ENCODE data around the gene POPDC2. TPM values are rescaled to one million over a fixed set of nuclear protein-coding genes. Genes with fewer than 3 reads are reported as not detected.

POPDC2 gene
- total and polyA plus RNA-seq, 2 of the 4 experiments (the other 2 are of a cell fraction), result under 0.01 to 0.29 TPM

DNA sequence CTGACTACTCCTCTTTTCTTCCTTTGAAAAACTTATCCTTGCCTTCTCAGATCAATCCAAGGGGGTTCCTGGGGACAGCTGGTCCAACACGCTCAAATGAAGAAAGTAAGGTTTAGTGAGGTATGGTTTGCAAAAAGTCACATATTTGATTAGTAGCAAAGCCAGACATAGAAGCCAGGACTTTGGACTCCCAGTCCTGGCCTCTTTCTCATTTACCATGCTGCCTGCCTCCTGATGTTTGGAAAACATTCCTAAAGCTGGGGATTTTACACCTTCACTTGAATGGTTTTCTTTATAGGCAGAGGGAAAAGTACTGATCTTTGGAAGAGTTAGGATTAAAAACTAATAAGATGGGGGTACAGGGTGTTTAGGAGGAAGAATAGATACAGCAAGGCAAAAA is 14.6 kb downstream of the POPDC2 start (continued):
- TF ChIP-seq BHLHE40 (IDR thresholded peaks at IDR 0.05; ENCODE audit: low read depth, low read length) (no peak), CHD1 (IDR thresholded peaks at IDR 0.05; ENCODE audit: low read depth, low read length) (no peak), POLR2A (IDR thresholded peaks at IDR 0.05; ENCODE audit: low read depth, low read length) (no peak)

DNA sequence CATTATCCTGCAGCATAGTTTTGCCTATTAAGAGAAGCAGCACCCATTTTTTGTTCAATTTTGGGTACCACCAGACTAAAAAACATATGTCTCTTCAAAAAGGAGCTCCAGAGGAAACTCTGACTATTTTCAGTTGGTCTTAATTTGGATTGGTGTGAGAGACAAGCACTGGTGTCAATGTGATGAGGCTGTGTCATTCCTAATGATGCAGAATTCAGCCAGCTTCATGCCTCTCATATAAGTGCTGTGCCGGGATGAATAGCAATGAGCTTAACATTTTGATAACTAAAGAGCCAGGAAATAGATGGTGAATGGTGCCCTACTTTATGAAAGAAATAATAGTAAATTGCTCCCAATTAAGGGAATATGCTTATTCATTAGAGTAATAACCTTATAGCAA is 15.9 kb downstream of the POPDC2 start:
- DNase-seq, result no peak
- no peak overlapping the region for H4K5ac ChIP-seq (ENCODE audit: low read depth, low read length)
- no peaks in the 10 kb centered on the region for H3K9me3 ChIP-seq (ENCODE audit: control insufficient read depth, insufficient read depth, low read length)
- in situ Hi-C loops (cut with MboI; ENCODE audit: low sequenced_read_pairs) (no loop called here), intact Hi-C loops (cut with micrococcal nuclease) (no loop called here), dilution Hi-C loops (cut with HindIII; ENCODE audit: low sequenced_read_pairs, unreplicated experiment) (no loop called here)
- H3K9ac ChIP-seq (ENCODE audit: low read depth, low read length), result no peak overlapping the region
- H3K23ac ChIP-seq (ENCODE audit: low read depth, low read length), result no peak overlapping the region
- H3K79me1 ChIP-seq (ENCODE audit: low read depth in 1 of 2, low read length in 2 of 2), result no peaks in the 10 kb centered on the region
- H3K4me1 ChIP-seq (ENCODE audit: control insufficient read depth, insufficient read depth, low read length), result peaks cover 10% of the 10 kb centered on the region
- H3K14ac ChIP-seq (replicated peaks; ENCODE audit: low read depth, low read length), result no peak overlapping the region
- H4K8ac ChIP-seq (ENCODE audit: low read depth in 2 of 2, low read length in 2 of 2), result no peak overlapping the region
- no peak overlapping the region for H3K4me2 ChIP-seq (ENCODE audit: low read depth, low read length)
- no peak overlapping the region for H3K27ac ChIP-seq (ENCODE audit: insufficient read depth, low read length)
- no peaks in the 10 kb centered on the region for H3K27me3 ChIP-seq (ENCODE audit: control insufficient read depth, insufficient read depth, low read length)
- H2AFZ ChIP-seq (replicated peaks; ENCODE audit: low read length, poor library complexity), result no peak overlapping the region
- ATAC-seq (ENCODE audit: low read depth), result no peak
- H3K4me3 ChIP-seq (ENCODE audit: insufficient read depth, low read depth, low read length), result no peak overlapping the region
- BruUV-seq (replicated peaks), result no TSS peak
- WGBS, 2 experiments (ENCODE audit: extremely low coverage in 2 of 2, insufficient read length in 1 of 2), result no CpG with 5 or more reads among the region's 1 CpG
- no peak overlapping the region for H2BK20ac ChIP-seq (ENCODE audit: low read depth, low read length)
- H3K4ac ChIP-seq (ENCODE audit: low read depth, low read length), result no peak overlapping the region
- H2AK5ac ChIP-seq (ENCODE audit: low read depth, low read length), result no peak overlapping the region
- H4K20me1 ChIP-seq (ENCODE audit: insufficient read depth, low read length), result no peaks in the 10 kb centered on the region
- no peak overlapping the region for H2BK15ac ChIP-seq (ENCODE audit: low read depth, low read length)
- no peak overlapping the region for H2AK9ac ChIP-seq (replicated peaks; ENCODE audit: low read depth, low read length, poor library complexity)
- H3K9me1 ChIP-seq (ENCODE audit: insufficient read depth, low read length), result peaks cover 3% of the 10 kb centered on the region; the same call in 1 of the 2 replicates
- CTCF ChIA-PET, result no interaction called here
- no peak overlapping the region for H4K91ac ChIP-seq (ENCODE audit: insufficient read depth, low read depth, low read length)
- no peaks in the 10 kb centered on the region for H3K36me3 ChIP-seq (ENCODE audit: control insufficient read depth, insufficient read depth, low read length)
- no peak overlapping the region for H3K56ac ChIP-seq (ENCODE audit: extremely low read depth, insufficient read depth, low read length)
- no peak overlapping the region for H3K18ac ChIP-seq (ENCODE audit: low read depth, low read length)
- POLR2A ChIA-PET (ENCODE audit: unreplicated experiment), result no interaction called here
- no peak overlapping the region for H2BK5ac ChIP-seq (ENCODE audit: low read depth, low read length, poor library complexity, severe bottlenecking)
- 0 out of 2 replicates have a peak overlapping the region, but pooled peaks have one; percentile 18 for H2BK120ac ChIP-seq (ENCODE audit: low read depth, low read length)
- TF ChIP-seq, protein P1, sequence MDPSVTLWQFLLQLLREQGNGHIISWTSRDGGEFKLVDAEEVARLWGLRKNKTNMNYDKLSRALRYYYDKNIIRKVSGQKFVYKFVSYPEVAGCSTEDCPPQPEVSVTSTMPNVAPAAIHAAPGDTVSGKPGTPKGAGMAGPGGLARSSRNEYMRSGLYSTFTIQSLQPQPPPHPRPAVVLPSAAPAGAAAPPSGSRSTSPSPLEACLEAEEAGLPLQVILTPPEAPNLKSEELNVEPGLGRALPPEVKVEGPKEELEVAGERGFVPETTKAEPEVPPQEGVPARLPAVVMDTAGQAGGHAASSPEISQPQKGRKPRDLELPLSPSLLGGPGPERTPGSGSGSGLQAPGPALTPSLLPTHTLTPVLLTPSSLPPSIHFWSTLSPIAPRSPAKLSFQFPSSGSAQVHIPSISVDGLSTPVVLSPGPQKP (IDR thresholded peaks at IDR 0.05; ENCODE audit: borderline replicate concordance, low read depth, low read length), result no peak
- TF ChIP-seq, protein P2, sequence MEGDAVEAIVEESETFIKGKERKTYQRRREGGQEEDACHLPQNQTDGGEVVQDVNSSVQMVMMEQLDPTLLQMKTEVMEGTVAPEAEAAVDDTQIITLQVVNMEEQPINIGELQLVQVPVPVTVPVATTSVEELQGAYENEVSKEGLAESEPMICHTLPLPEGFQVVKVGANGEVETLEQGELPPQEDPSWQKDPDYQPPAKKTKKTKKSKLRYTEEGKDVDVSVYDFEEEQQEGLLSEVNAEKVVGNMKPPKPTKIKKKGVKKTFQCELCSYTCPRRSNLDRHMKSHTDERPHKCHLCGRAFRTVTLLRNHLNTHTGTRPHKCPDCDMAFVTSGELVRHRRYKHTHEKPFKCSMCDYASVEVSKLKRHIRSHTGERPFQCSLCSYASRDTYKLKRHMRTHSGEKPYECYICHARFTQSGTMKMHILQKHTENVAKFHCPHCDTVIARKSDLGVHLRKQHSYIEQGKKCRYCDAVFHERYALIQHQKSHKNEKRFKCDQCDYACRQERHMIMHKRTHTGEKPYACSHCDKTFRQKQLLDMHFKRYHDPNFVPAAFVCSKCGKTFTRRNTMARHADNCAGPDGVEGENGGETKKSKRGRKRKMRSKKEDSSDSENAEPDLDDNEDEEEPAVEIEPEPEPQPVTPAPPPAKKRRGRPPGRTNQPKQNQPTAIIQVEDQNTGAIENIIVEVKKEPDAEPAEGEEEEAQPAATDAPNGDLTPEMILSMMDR (conservative IDR thresholded peaks at IDR 0.05; ENCODE audit: low read depth, low read length), result no peak
- TF ChIP-seq RAD21 (IDR thresholded peaks at IDR 0.05; ENCODE audit: low read length) (no peak), NFE2L2 (IDR thresholded peaks at IDR 0.05; ENCODE audit: low read depth, low read length) (no peak), RCOR1 (IDR thresholded peaks at IDR 0.05; ENCODE audit: insufficient replicate concordance, low read length) (no peak), MAFK (IDR thresholded peaks at IDR 0.05; ENCODE audit: low read depth, low read length) (no peak), BHLHE40 (IDR thresholded peaks at IDR 0.05; ENCODE audit: low read depth, low read length) (no peak), FOS (IDR thresholded peaks at IDR 0.05; ENCODE audit: low read depth, low read length) (no peak), SMC3 (IDR thresholded peaks at IDR 0.05; ENCODE audit: low read depth, low read length) (no peak), MAZ (IDR thresholded peaks at IDR 0.05; ENCODE audit: borderline replicate concordance, low read depth, low read length) (no peak), POLR2A (IDR thresholded peaks at IDR 0.05; ENCODE audit: low read depth, low read length) (no peak), RFX5 (IDR thresholded peaks at IDR 0.05; ENCODE audit: low read depth, low read length) (no peak), CEBPB (IDR thresholded peaks at IDR 0.05; ENCODE audit: low read depth, low read length) (no peak)
- TF ChIP-seq, protein P3, sequence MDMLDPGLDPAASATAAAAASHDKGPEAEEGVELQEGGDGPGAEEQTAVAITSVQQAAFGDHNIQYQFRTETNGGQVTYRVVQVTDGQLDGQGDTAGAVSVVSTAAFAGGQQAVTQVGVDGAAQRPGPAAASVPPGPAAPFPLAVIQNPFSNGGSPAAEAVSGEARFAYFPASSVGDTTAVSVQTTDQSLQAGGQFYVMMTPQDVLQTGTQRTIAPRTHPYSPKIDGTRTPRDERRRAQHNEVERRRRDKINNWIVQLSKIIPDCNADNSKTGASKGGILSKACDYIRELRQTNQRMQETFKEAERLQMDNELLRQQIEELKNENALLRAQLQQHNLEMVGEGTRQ (IDR thresholded peaks at IDR 0.05; ENCODE audit: low read depth, low read length), result no peak
